Activated CD8-positive, alpha-beta memory T cell treated with anti-CD3 and anti-CD28 coated beads, Interleukin-2, amount 10 ng/mL, durations not matched to agents 7 days and 5 days (primary cell): Measurements from ENCODE around the gene PRKD2. TPM values are rescaled to one million over a fixed set of nuclear protein-coding genes. Genes with fewer than 3 reads are reported as not detected.
A peak's percentile ranks its signal among the peaks of the same experiment; 100 is the strongest.

Experiments
- ATAC-seq: fragments of 150-1000 bp; cut with Tn5 transposase; one replicate; pipeline ENCODE4 v1.10.0; 2021; ENCODE audit warnings: moderate library complexity
- CTCF ChIA-PET: fragments of 350-600 bp; sonication (Branson Sonifier 250); formaldehyde crosslinking; loops from one replicate; lab custom pipeline; 2021; ENCODE audit warnings: antibody characterized with exemption; lab: Charles Lee
- DNase-seq: peaks from one replicate; pipeline ENCODE4 v3.0.0-alpha.2; 2020
- H3K27ac Mint-ChIP-seq: one replicate; pipeline ENCODE4 v1.8.0; 2021; ENCODE audit warnings: mild to moderate bottlenecking, mixed read lengths
- H3K27me3 Mint-ChIP-seq: one replicate; pipeline ENCODE4 v1.8.0; 2021; ENCODE audit warnings: mixed read lengths
- H3K36me3 Mint-ChIP-seq: one replicate; pipeline ENCODE4 v1.8.0; 2021; ENCODE audit warnings: mild to moderate bottlenecking, mixed read lengths
- H3K4me1 Mint-ChIP-seq: one replicate; pipeline ENCODE4 v1.8.0; 2021; ENCODE audit warnings: mixed read lengths
- H3K4me3 Mint-ChIP-seq: one replicate; pipeline ENCODE4 v1.8.0; 2021; ENCODE audit warnings: mild to moderate bottlenecking, moderate library complexity, mixed read lengths
- H3K9me3 Mint-ChIP-seq: one replicate; pipeline ENCODE4 v1.8.0; 2022; ENCODE audit warnings: low read depth, mixed read lengths
- total RNA-seq, 2 experiments: library from RNA; stranded (reverse); gene quantifications; one replicate each; pipeline ENCODE4 v1.2.3, GENCODE V29; 2021

The PRKD2 gene
- total RNA-seq, 2 experiments from 2014 or later, result 147 to 187 TPM

GRCh38 chr19:46736531-46737297 lies 19.8 kb upstream of the PRKD2 start:
- no peaks in the 10 kb centered on the region for H3K9me3 Mint-ChIP-seq
- DNase-seq (no peak), ATAC-seq (no peak)
- peaks cover 14% of the 10 kb centered on the region for H3K4me1 Mint-ChIP-seq
- H3K27me3 Mint-ChIP-seq, result no peaks in the 10 kb centered on the region
- H3K4me3 Mint-ChIP-seq, result no peak overlapping the region
- CTCF ChIA-PET, result interaction anchor here (0.9 to 1.7 kb wide), 4 partner anchors 8 to 64 kb away, joined by 3 to 9 read pairs (median 4); no protein-coding TSS in a partner anchor
- H3K36me3 Mint-ChIP-seq, result peaks cover 17% of the 10 kb centered on the region
- H3K27ac Mint-ChIP-seq, result no peak overlapping the region

GRCh38 chr19:46733690-46734292 lies 16.9 kb upstream of the PRKD2 start:
- Mint-ChIP-seq H3K4me1 (peaks cover 22% of the 10 kb centered on the region), H3K4me3 (no peak overlapping the region), H3K9me3 (no peaks in the 10 kb centered on the region), H3K36me3 (peaks cover 18% of the 10 kb centered on the region), H3K27ac (no peak overlapping the region), H3K27me3 (no peaks in the 10 kb centered on the region)
- CTCF ChIA-PET, result interaction anchor here (1.0 to 1.4 kb wide), 3 partner anchors 20 to 46 kb away, joined by 3 to 5 read pairs (median 4); no protein-coding TSS in a partner anchor
- ATAC-seq (no peak), DNase-seq (no peak)

- H3K27me3 Mint-ChIP-seq, result no peaks in the 10 kb centered on the region
- H3K4me1 Mint-ChIP-seq, result peaks cover 24% of the 10 kb centered on the region
- H3K36me3 Mint-ChIP-seq, result peaks cover 21% of the 10 kb centered on the region
- H3K9me3 Mint-ChIP-seq, result no peaks in the 10 kb centered on the region
- CTCF ChIA-PET, result interaction anchor here (1.2 to 1.4 kb wide), 2 partner anchors 21 to 34 kb away, joined by 4 to 5 read pairs; no protein-coding TSS in a partner anchor
- no peak for DNase-seq
- H3K4me3 Mint-ChIP-seq, result no peak overlapping the region
- no peak for ATAC-seq
- no peak overlapping the region for H3K27ac Mint-ChIP-seq
These were observed 16.2 kb upstream of the PRKD2 start for GRCh38 chr19:46732966-46733689.

GRCh38 chr19:46732172-46732938 lies 15.4 kb upstream of the PRKD2 start:
- DNase-seq, result no peak
- Mint-ChIP-seq H3K36me3 (peaks cover 23% of the 10 kb centered on the region), H3K9me3 (no peaks in the 10 kb centered on the region), H3K4me3 (no peak overlapping the region), H3K27me3 (no peaks in the 10 kb centered on the region), H3K4me1 (peaks cover 24% of the 10 kb centered on the region), H3K27ac (peak overlapping the region; percentile 44)
- CTCF ChIA-PET, result interaction anchor here (0.8 to 5.0 kb wide), 4 partner anchors 17 to 28 kb away, joined by 4 to 86 read pairs (median 4); no protein-coding TSS in a partner anchor
- ATAC-seq, result no peak

- DNase-seq (no peak), ATAC-seq (no peak)
- H3K27me3 Mint-ChIP-seq, result no peaks in the 10 kb centered on the region
- peak overlapping the region; percentile 31 for H3K27ac Mint-ChIP-seq
- peaks cover 24% of the 10 kb centered on the region for H3K4me1 Mint-ChIP-seq
- H3K36me3 Mint-ChIP-seq, result peaks cover 23% of the 10 kb centered on the region
- no peaks in the 10 kb centered on the region for H3K9me3 Mint-ChIP-seq
- H3K4me3 Mint-ChIP-seq, result no peak overlapping the region
- CTCF ChIA-PET, result interaction anchor here (0.8 to 5.0 kb wide), 3 partner anchors 18 to 27 kb away, joined by 4 to 86 read pairs (median 4); no protein-coding TSS in a partner anchor
These were observed 14.7 kb upstream of the PRKD2 start for GRCh38 chr19:46731584-46731983.

GRCh38 chr19:46731007-46731501 lies 14.1 kb upstream of the PRKD2 start:
- no peak overlapping the region for H3K4me3 Mint-ChIP-seq
- H3K36me3 Mint-ChIP-seq, result peaks cover 23% of the 10 kb centered on the region
- peak overlapping the region; percentile 20 for H3K27ac Mint-ChIP-seq
- DNase-seq (no peak), ATAC-seq (no peak)
- no peaks in the 10 kb centered on the region for H3K27me3 Mint-ChIP-seq
- no peaks in the 10 kb centered on the region for H3K9me3 Mint-ChIP-seq
- CTCF ChIA-PET, result interaction anchor here (0.7 to 5.0 kb wide), 3 partner anchors 17 to 93 kb away, joined by 3 to 86 read pairs (median 4); no protein-coding TSS in a partner anchor
- H3K4me1 Mint-ChIP-seq, result peaks cover 24% of the 10 kb centered on the region

- no peak overlapping the region for H3K27ac Mint-ChIP-seq
- DNase-seq (no peak), ATAC-seq (no peak)
- H3K4me1 Mint-ChIP-seq, result peaks cover 24% of the 10 kb centered on the region
- H3K27me3 Mint-ChIP-seq, result no peaks in the 10 kb centered on the region
- no peaks in the 10 kb centered on the region for H3K9me3 Mint-ChIP-seq
- H3K36me3 Mint-ChIP-seq, result peaks cover 23% of the 10 kb centered on the region
- CTCF ChIA-PET, result interaction anchor here (0.7 to 5.0 kb wide), 3 partner anchors 26 to 94 kb away, joined by 3 to 86 read pairs (median 3); no protein-coding TSS in a partner anchor
- no peak overlapping the region for H3K4me3 Mint-ChIP-seq
These were observed 13.7 kb upstream of the PRKD2 start for GRCh38 chr19:46730595-46730994.

GRCh38 chr19:46730187-46730586 lies 13.3 kb upstream of the PRKD2 start:
- H3K4me1 Mint-ChIP-seq, result peaks cover 24% of the 10 kb centered on the region
- no peak overlapping the region for H3K4me3 Mint-ChIP-seq
- H3K9me3 Mint-ChIP-seq, result no peaks in the 10 kb centered on the region
- no peak for DNase-seq
- no peak overlapping the region for H3K27ac Mint-ChIP-seq
- ATAC-seq, result no peak
- CTCF ChIA-PET, result interaction anchor here (1.2 to 5.0 kb wide), 8 partner anchors 7 to 68 kb away, joined by 3 to 86 read pairs (median 8); partner anchors contain the start of genes DACT3, PRKD2 and SLC1A5
- no peaks in the 10 kb centered on the region for H3K27me3 Mint-ChIP-seq
- H3K36me3 Mint-ChIP-seq, result peaks cover 23% of the 10 kb centered on the region

GRCh38 chr19:46729696-46730095 lies 12.8 kb upstream of the PRKD2 start:
- H3K27ac Mint-ChIP-seq, result no peak overlapping the region
- H3K9me3 Mint-ChIP-seq, result no peaks in the 10 kb centered on the region
- CTCF ChIA-PET, result interaction anchor here (1.0 to 5.0 kb wide), 20 partner anchors 8 to 116 kb away, joined by 3 to 86 read pairs (median 6); partner anchors contain the start of genes DACT3, PRKD2 and SLC1A5
- no peak overlapping the region for H3K4me3 Mint-ChIP-seq
- no peak for ATAC-seq
- no peak for DNase-seq
- peaks cover 24% of the 10 kb centered on the region for H3K4me1 Mint-ChIP-seq
- peaks cover 24% of the 10 kb centered on the region for H3K36me3 Mint-ChIP-seq
- no peaks in the 10 kb centered on the region for H3K27me3 Mint-ChIP-seq

GRCh38 chr19:46728693-46729339 lies 11.9 kb upstream of the PRKD2 start:
- Mint-ChIP-seq H3K9me3 (no peaks in the 10 kb centered on the region), H3K36me3 (peaks cover 25% of the 10 kb centered on the region), H3K27ac (peak overlapping the region; percentile 31), H3K4me1 (peaks cover 23% of the 10 kb centered on the region), H3K27me3 (no peaks in the 10 kb centered on the region), H3K4me3 (no peak overlapping the region)
- ATAC-seq, result peak; percentile 94
- CTCF ChIA-PET, result interaction anchor here (0.7 to 5.0 kb wide), 35 partner anchors 9 to 131 kb away, joined by 3 to 86 read pairs (median 4); partner anchors contain the start of genes DACT3, FKRP, PRKD2 and PTGIR
- peak; percentile 85 for DNase-seq

- Mint-ChIP-seq H3K27ac (peak overlapping the region; percentile 31), H3K36me3 (peaks cover 25% of the 10 kb centered on the region), H3K9me3 (no peaks in the 10 kb centered on the region), H3K4me3 (no peak overlapping the region), H3K27me3 (no peaks in the 10 kb centered on the region), H3K4me1 (peaks cover 29% of the 10 kb centered on the region)
- DNase-seq (no peak), ATAC-seq (no peak)
- CTCF ChIA-PET, result interaction anchor here (0.7 to 5.0 kb wide), 33 partner anchors 8 to 130 kb away, joined by 3 to 86 read pairs (median 4); partner anchors contain the start of genes DACT3, FKRP, PRKD2 and PTGIR
These were observed 11.3 kb upstream of the PRKD2 start for GRCh38 chr19:46728208-46728607.
